WTC11 (cell line): ENCODE measurements around the gene LDLRAD4. TPM values are rescaled to one million over a fixed set of nuclear protein-coding genes. Genes with fewer than 3 reads are reported as not detected.

Source experiments
- ATAC-seq: fragments of 200-7000 bp; cut with Tn5 transposase; 2 replicates; pipeline ENCODE4 v1.10.0; 2021; ENCODE audit warnings: mild to moderate bottlenecking, moderate library complexity
- CTCF ChIA-PET: fragments of 300-600 bp; sonication (Branson Sonifier 250); formaldehyde crosslinking; loops from one replicate; lab custom pipeline; 2021; ENCODE audit warnings: antibody characterized with exemption; lab: Charles Lee
- POLR2A ChIA-PET: fragments of 350-600 bp; sonication (Branson Sonifier 250); formaldehyde crosslinking; loops from one replicate; lab custom pipeline; 2021; ENCODE audit warnings: antibody characterized with exemption; lab: Charles Lee
- DNase-seq: peaks from one replicate; pipeline ENCODE4 v3.0.0; 2021; ENCODE audit warnings: low spot score
- H3K27ac Mint-ChIP-seq: 2 replicates; pipeline ENCODE4 v1.8.0; 2021; ENCODE audit warnings: mixed read lengths
- H3K27me3 Mint-ChIP-seq: 2 replicates; pipeline ENCODE4 v1.8.0; 2021; ENCODE audit warnings: low read depth, mild to moderate bottlenecking, moderate library complexity, mixed read lengths
- H3K36me3 Mint-ChIP-seq: 2 replicates; pipeline ENCODE4 v1.8.0; 2021; ENCODE audit warnings: mixed read lengths
- H3K4me1 Mint-ChIP-seq: 2 replicates; pipeline ENCODE4 v1.8.0; 2022; ENCODE audit warnings: mixed read lengths
- H3K4me3 Mint-ChIP-seq: 2 replicates; pipeline ENCODE4 v1.8.0; 2021; ENCODE audit warnings: mild to moderate bottlenecking, moderate library complexity, mixed read lengths
- H3K9me3 Mint-ChIP-seq: 2 replicates; pipeline ENCODE4 v1.8.0; 2021; ENCODE audit warnings: mixed read lengths
- ATF1 ChIP-seq: sonication (generic); formaldehyde crosslinking; IDR thresholded peaks from 2 replicates; pipeline ENCODE4 v1.8.1; 2023; ENCODE audit warnings: mild to moderate bottlenecking, moderate library complexity, missing genetic modification reagents
- CREB1 ChIP-seq: sonication (generic); formaldehyde crosslinking; IDR thresholded peaks from 2 replicates; pipeline ENCODE4 v1.8.0; 2023; ENCODE audit warnings: mild to moderate bottlenecking, missing genetic modification reagents
- GABPB1 ChIP-seq: sonication (generic); formaldehyde crosslinking; IDR thresholded peaks from 2 replicates; pipeline ENCODE4 v1.8.1; 2023; ENCODE audit warnings: mild to moderate bottlenecking, missing genetic modification reagents
- JUN ChIP-seq: sonication (generic); formaldehyde crosslinking; IDR thresholded peaks from 2 replicates; pipeline ENCODE4 v1.8.0; 2023; ENCODE audit warnings: mild to moderate bottlenecking, missing genetic modification reagents
- NFYB ChIP-seq: sonication (generic); formaldehyde crosslinking; conservative IDR thresholded peaks from 2 replicates; pipeline ENCODE4 v1.8.0; 2022; ENCODE audit warnings: low read depth, missing genetic modification reagents
- NR1H2 ChIP-seq: sonication (generic); formaldehyde crosslinking; IDR thresholded peaks from 2 replicates; pipeline ENCODE4 v1.9.0; 2021; ENCODE audit warnings: mild to moderate bottlenecking, moderate library complexity, missing genetic modification reagents
- NR2C2 ChIP-seq: sonication (generic); formaldehyde crosslinking; IDR thresholded peaks from 2 replicates; pipeline ENCODE4 v1.8.0; 2022; ENCODE audit warnings: mild to moderate bottlenecking, missing genetic modification reagents
- RELA ChIP-seq: sonication (generic); formaldehyde crosslinking; IDR thresholded peaks from 2 replicates; pipeline ENCODE4 v1.8.1; 2022; ENCODE audit warnings: missing genetic modification reagents, mild to moderate bottlenecking, borderline replicate concordance
- RORB ChIP-seq: fragments of 250-450 bp; sonication (Bioruptor Pico); IDR thresholded peaks from 2 replicates; pipeline ENCODE4 v1.9.0; 2021; ENCODE audit warnings: mild to moderate bottlenecking
- SMAD3 ChIP-seq: sonication (generic); formaldehyde crosslinking; IDR thresholded peaks from 2 replicates; pipeline ENCODE4 v1.8.0; 2022; ENCODE audit warnings: missing genetic modification reagents, mild to moderate bottlenecking, borderline replicate concordance
- SOX15 ChIP-seq: fragments of 250-450 bp; sonication (Bioruptor Pico); IDR thresholded peaks from 2 replicates; pipeline ENCODE4 v1.9.0; 2021; ENCODE audit warnings: mild to moderate bottlenecking
- SP1 ChIP-seq: sonication (generic); formaldehyde crosslinking; conservative IDR thresholded peaks from 2 replicates; pipeline ENCODE4 v1.8.1; 2022; ENCODE audit warnings: missing genetic modification reagents
- ZBTB43 ChIP-seq: sonication (generic); formaldehyde crosslinking; IDR thresholded peaks from 2 replicates; pipeline ENCODE4 v1.8.1; 2023; ENCODE audit warnings: mild to moderate bottlenecking, missing genetic modification reagents
- ZMAT4 ChIP-seq: fragments of 250-450 bp; sonication (Bioruptor Pico); IDR thresholded peaks from 2 replicates; pipeline ENCODE4 v1.9.0; 2021; ENCODE audit warnings: mild to moderate bottlenecking
- ZNF219 ChIP-seq: sonication (generic); formaldehyde crosslinking; IDR thresholded peaks from 2 replicates; pipeline ENCODE4 v1.8.0; 2023; ENCODE audit warnings: missing genetic modification reagents, mild to moderate bottlenecking, borderline replicate concordance
- ZNF317 ChIP-seq: sonication (generic); formaldehyde crosslinking; IDR thresholded peaks from 2 replicates; pipeline ENCODE4 v1.8.1; 2023; ENCODE audit warnings: low read depth, mild to moderate bottlenecking, moderate library complexity, missing genetic modification reagents, borderline replicate concordance
- ZNF423 ChIP-seq: fragments of 250-450 bp; sonication (Bioruptor Pico); IDR thresholded peaks from 2 replicates; pipeline ENCODE4 v2.1.2; 2022; ENCODE audit warnings: mild to moderate bottlenecking, moderate library complexity
- total RNA-seq: library from RNA; stranded (reverse); gene quantifications from 3 replicates; pipeline ENCODE4 v1.2.3, GENCODE V29; 2021
- TF ChIP-seq, protein P1 (sequence below): sonication (generic); formaldehyde crosslinking; IDR thresholded peaks from 2 replicates; pipeline ENCODE4 v1.8.1; 2022; ENCODE audit warnings: low read depth, mild to moderate bottlenecking, moderate library complexity, missing genetic modification reagents, borderline replicate concordance
- TF ChIP-seq, protein P2 (sequence below): fragments of 250-450 bp; sonication (Bioruptor Pico); IDR thresholded peaks from 2 replicates; pipeline ENCODE4 v1.8.0; 2021; ENCODE audit warnings: mild to moderate bottlenecking
- TF ChIP-seq, protein P3 (sequence below): sonication (generic); formaldehyde crosslinking; IDR thresholded peaks from 2 replicates; pipeline ENCODE4 v1.8.0; 2022; ENCODE audit warnings: mild to moderate bottlenecking, missing genetic modification reagents
- TF ChIP-seq, protein P4 (sequence below): sonication (generic); formaldehyde crosslinking; IDR thresholded peaks from 2 replicates; pipeline ENCODE4 v1.8.0; 2023; ENCODE audit warnings: missing genetic modification reagents, mild to moderate bottlenecking, borderline replicate concordance
- TF ChIP-seq, protein P5 (sequence below): sonication (generic); formaldehyde crosslinking; IDR thresholded peaks from 2 replicates; pipeline ENCODE4 v1.8.1; 2023; ENCODE audit warnings: mild to moderate bottlenecking, missing genetic modification reagents, moderate library complexity

Gene LDLRAD4
- total RNA-seq, 1 experiment from 2014 or later, result 6.2 TPM

DNA sequence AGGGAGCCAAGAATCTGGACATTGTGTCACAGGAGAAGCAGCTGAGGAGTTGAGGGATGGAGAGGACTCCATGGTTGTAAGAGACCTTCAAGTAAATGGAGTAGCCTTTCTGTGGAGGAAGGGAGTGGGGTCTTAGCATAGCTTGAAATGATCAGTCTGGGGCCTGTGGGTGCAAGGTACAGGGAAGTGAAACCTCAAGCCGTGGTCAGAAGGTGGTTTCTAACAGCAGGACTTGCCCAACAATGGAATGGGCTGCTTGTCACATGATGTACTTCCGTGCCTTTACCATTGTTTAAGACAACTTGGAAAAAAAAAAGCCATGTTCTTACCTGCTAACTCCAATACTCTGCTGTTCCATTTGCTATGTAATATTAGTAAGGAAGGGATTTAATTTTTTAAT lies 140.7 kb downstream of the LDLRAD4 start (continued):
- TF ChIP-seq ZBTB43 (CRISPR knock-in tag) (no peak), ZNF317 (CRISPR knock-in tag) (no peak), NFYB (CRISPR knock-in tag) (no peak), ZNF423 (CRISPR knock-in tag) (no peak)
- TF ChIP-seq, protein P1, sequence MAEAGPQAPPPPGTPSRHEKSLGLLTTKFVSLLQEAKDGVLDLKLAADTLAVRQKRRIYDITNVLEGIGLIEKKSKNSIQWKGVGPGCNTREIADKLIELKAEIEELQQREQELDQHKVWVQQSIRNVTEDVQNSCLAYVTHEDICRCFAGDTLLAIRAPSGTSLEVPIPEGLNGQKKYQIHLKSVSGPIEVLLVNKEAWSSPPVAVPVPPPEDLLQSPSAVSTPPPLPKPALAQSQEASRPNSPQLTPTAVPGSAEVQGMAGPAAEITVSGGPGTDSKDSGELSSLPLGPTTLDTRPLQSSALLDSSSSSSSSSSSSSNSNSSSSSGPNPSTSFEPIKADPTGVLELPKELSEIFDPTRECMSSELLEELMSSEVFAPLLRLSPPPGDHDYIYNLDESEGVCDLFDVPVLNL (CRISPR knock-in tag), result no peak
- TF ChIP-seq, all 79 proteins: peak for 0

- H3K4me3 Mint-ChIP-seq, result no peak overlapping the region
- DNase-seq (no peak), ATAC-seq (no peak)
- H3K36me3 Mint-ChIP-seq, result no peaks in the 10 kb centered on the region
- peaks cover 4% of the 10 kb centered on the region; the same call in 1 of the 2 replicates for H3K9me3 Mint-ChIP-seq
- ChIA-PET POLR2A (no interaction called here), CTCF (no interaction called here)
- H3K27ac Mint-ChIP-seq, result no peak overlapping the region
- TF ChIP-seq ZNF219 (CRISPR knock-in tag) (no peak), ZMAT4 (CRISPR knock-in tag) (no peak), JUN (CRISPR knock-in tag) (no peak), SMAD3 (CRISPR knock-in tag) (no peak), NR2C2 (CRISPR knock-in tag) (no peak)
- TF ChIP-seq, protein P2, sequence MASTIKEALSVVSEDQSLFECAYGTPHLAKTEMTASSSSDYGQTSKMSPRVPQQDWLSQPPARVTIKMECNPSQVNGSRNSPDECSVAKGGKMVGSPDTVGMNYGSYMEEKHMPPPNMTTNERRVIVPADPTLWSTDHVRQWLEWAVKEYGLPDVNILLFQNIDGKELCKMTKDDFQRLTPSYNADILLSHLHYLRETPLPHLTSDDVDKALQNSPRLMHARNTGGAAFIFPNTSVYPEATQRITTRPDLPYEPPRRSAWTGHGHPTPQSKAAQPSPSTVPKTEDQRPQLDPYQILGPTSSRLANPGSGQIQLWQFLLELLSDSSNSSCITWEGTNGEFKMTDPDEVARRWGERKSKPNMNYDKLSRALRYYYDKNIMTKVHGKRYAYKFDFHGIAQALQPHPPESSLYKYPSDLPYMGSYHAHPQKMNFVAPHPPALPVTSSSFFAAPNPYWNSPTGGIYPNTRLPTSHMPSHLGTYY (CRISPR knock-in tag), result no peak
- no peaks in the 10 kb centered on the region for H3K27me3 Mint-ChIP-seq
- peaks cover 21% of the 10 kb centered on the region for H3K4me1 Mint-ChIP-seq
Measured at GRCh38 chr18:13361431-13361830, 142.9 kb downstream of the LDLRAD4 start.

- no peak overlapping the region for H3K27ac Mint-ChIP-seq
- no peak overlapping the region for H3K4me3 Mint-ChIP-seq
- CTCF ChIA-PET, result no interaction called here
- peaks cover 27% of the 10 kb centered on the region for H3K4me1 Mint-ChIP-seq
- no peak for ATAC-seq
- H3K36me3 Mint-ChIP-seq, result no peaks in the 10 kb centered on the region
- no peaks in the 10 kb centered on the region for H3K9me3 Mint-ChIP-seq
- POLR2A ChIA-PET, result no interaction called here
- no peaks in the 10 kb centered on the region for H3K27me3 Mint-ChIP-seq
- no peak for DNase-seq
- TF ChIP-seq RELA (CRISPR knock-in tag) (no peak), GABPB1 (no peak), NR1H2 (CRISPR knock-in tag) (no peak), SP1 (CRISPR knock-in tag) (no peak), ATF1 (no peak), SOX15 (CRISPR knock-in tag) (no peak), CREB1 (CRISPR knock-in tag) (no peak), RORB (CRISPR knock-in tag) (no peak)
- TF ChIP-seq, protein P2 (CRISPR knock-in tag), result no peak
- TF ChIP-seq, protein P3, sequence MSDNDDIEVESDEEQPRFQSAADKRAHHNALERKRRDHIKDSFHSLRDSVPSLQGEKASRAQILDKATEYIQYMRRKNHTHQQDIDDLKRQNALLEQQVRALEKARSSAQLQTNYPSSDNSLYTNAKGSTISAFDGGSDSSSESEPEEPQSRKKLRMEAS (CRISPR knock-in tag), result no peak
- TF ChIP-seq, protein P4, sequence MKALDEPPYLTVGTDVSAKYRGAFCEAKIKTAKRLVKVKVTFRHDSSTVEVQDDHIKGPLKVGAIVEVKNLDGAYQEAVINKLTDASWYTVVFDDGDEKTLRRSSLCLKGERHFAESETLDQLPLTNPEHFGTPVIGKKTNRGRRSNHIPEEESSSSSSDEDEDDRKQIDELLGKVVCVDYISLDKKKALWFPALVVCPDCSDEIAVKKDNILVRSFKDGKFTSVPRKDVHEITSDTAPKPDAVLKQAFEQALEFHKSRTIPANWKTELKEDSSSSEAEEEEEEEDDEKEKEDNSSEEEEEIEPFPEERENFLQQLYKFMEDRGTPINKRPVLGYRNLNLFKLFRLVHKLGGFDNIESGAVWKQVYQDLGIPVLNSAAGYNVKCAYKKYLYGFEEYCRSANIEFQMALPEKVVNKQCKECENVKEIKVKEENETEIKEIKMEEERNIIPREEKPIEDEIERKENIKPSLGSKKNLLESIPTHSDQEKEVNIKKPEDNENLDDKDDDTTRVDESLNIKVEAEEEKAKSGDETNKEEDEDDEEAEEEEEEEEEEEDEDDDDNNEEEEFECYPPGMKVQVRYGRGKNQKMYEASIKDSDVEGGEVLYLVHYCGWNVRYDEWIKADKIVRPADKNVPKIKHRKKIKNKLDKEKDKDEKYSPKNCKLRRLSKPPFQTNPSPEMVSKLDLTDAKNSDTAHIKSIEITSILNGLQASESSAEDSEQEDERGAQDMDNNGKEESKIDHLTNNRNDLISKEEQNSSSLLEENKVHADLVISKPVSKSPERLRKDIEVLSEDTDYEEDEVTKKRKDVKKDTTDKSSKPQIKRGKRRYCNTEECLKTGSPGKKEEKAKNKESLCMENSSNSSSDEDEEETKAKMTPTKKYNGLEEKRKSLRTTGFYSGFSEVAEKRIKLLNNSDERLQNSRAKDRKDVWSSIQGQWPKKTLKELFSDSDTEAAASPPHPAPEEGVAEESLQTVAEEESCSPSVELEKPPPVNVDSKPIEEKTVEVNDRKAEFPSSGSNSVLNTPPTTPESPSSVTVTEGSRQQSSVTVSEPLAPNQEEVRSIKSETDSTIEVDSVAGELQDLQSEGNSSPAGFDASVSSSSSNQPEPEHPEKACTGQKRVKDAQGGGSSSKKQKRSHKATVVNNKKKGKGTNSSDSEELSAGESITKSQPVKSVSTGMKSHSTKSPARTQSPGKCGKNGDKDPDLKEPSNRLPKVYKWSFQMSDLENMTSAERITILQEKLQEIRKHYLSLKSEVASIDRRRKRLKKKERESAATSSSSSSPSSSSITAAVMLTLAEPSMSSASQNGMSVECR, result no peak
- TF ChIP-seq, protein P5, sequence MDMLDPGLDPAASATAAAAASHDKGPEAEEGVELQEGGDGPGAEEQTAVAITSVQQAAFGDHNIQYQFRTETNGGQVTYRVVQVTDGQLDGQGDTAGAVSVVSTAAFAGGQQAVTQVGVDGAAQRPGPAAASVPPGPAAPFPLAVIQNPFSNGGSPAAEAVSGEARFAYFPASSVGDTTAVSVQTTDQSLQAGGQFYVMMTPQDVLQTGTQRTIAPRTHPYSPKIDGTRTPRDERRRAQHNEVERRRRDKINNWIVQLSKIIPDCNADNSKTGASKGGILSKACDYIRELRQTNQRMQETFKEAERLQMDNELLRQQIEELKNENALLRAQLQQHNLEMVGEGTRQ, result no peak
Measured at GRCh38 chr18:13362051-13362450, 143.5 kb downstream of the LDLRAD4 start.
